ENCODE results near the gene TMEM132C.

DNA sequence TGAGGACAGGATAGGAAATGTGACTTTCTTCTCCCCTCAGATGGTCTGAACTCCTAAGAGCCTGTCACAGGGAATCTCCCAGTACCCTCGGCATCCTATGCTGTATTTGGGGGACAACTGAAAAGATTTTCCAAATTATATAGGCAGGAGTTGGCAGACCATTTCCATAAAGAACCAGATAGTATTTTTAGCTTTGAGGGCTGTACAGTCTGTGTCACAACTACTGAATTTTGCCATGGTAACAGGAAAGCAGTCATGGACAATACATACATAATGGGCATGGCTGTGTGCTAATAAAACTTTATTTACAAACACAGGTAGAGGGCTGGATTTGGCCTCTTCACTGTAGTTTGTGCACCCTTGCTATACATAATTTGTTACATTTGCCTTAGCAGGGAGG is 30.4 kb upstream of the TMEM132C start:
- no peak for TF ChIP-seq ZBTB1 (tag by site-specific recombination; IDR thresholded peaks at IDR 0.05)
- no peak for TF ChIP-seq ZNF10 (tag by site-specific recombination; IDR thresholded peaks at IDR 0.05)
- no peak for TF ChIP-seq CTCF (tag by site-specific recombination; IDR thresholded peaks at IDR 0.05)
- TF ChIP-seq ZNF549 (tag by site-specific recombination; IDR thresholded peaks at IDR 0.05): no peak
- TF ChIP-seq GLIS1 (tag by site-specific recombination; IDR thresholded peaks at IDR 0.05): no peak
- no peak for TF ChIP-seq ZBTB10 (tag by site-specific recombination; IDR thresholded peaks at IDR 0.05)
- no peak for TF ChIP-seq ZNF624 (tag by site-specific recombination; IDR thresholded peaks at IDR 0.05)
- no peak for TF ChIP-seq PATZ1 (tag by site-specific recombination; IDR thresholded peaks at IDR 0.05)
- no peak for TF ChIP-seq ZNF514 (tag by site-specific recombination; IDR thresholded peaks at IDR 0.05)

All from HEK293 (cell line).